ENCODE results near the gene CYP20A1. TPM values are rescaled to one million over a fixed set of nuclear protein-coding genes. Genes with fewer than 3 reads are reported as not detected.

The CYP20A1 gene
- total and polyA plus RNA-seq, 2 experiments from 2014 or later, result 51.2 to 55.0 TPM

GRCh38 chr2:203195331-203196036, 43.3 kb upstream of the CYP20A1 start:
- TF ChIP-seq EZH2 (IDR thresholded peaks at IDR 0.05; ENCODE audit: insufficient read depth, poor library complexity, severe bottlenecking), result no peak
- TF ChIP-seq EZH2phosphoT487 (IDR thresholded peaks at IDR 0.05; ENCODE audit: insufficient read depth, low read depth), result no peak
- Histone ChIP-seq H3K27ac (no peak overlapping the region), H3F3A (ENCODE audit: insufficient read depth) (no peaks in the 10 kb centered on the region; the same call in 1 of the 2 replicates), H3K36me3 (ENCODE audit: low read depth) (peaks cover 48% of the 10 kb centered on the region), H3K4me3 (no peak overlapping the region), H3K4me1 (ENCODE audit: insufficient read depth) (no peaks in the 10 kb centered on the region), H3K9me2 (ENCODE audit: insufficient read depth) (no peaks in the 10 kb centered on the region), H3K27me3 (replicated peaks; ENCODE audit: insufficient read depth) (no peaks in the 10 kb centered on the region), H4K20me1 (ENCODE audit: insufficient read depth) (no peaks in the 10 kb centered on the region), H3K79me2 (ENCODE audit: insufficient read depth) (no peaks in the 10 kb centered on the region), H3K9me3 (ENCODE audit: low read depth) (no peaks in the 10 kb centered on the region), H2AFZ (no peak overlapping the region), H3K4me2 (ENCODE audit: unreplicated experiment) (no peak overlapping the region), H3K9ac (no peak overlapping the region)
- WGBS, 2 experiments (ENCODE audit: low coverage in 1 of 2, low lambda C conversion rate in 2 of 2, missing lambda C conversion rate in 2 of 2), result 65 to 68% methylated on average over 5 of the region's 5 CpGs
- in situ Hi-C loops (cut with MboI), result no loop called here
- peak; percentile 52 for DNase-seq

GRCh38 chr2:203200866-203201265, 38.0 kb upstream of the CYP20A1 start:
- DNase-seq, result no peak
- Histone ChIP-seq H2AFZ (no peak overlapping the region), H3K27me3 (replicated peaks; ENCODE audit: insufficient read depth) (no peaks in the 10 kb centered on the region), H3K4me1 (ENCODE audit: insufficient read depth) (no peaks in the 10 kb centered on the region), H3K4me2 (ENCODE audit: unreplicated experiment) (no peak overlapping the region), H3K9me2 (ENCODE audit: insufficient read depth) (no peaks in the 10 kb centered on the region), H3K36me3 (ENCODE audit: low read depth) (peaks cover 72% of the 10 kb centered on the region), H3K9ac (no peak overlapping the region), H3F3A (ENCODE audit: insufficient read depth) (peaks cover 10% of the 10 kb centered on the region; the same call in 1 of the 2 replicates), H4K20me1 (ENCODE audit: insufficient read depth) (no peaks in the 10 kb centered on the region), H3K79me2 (ENCODE audit: insufficient read depth) (no peaks in the 10 kb centered on the region), H3K4me3 (no peak overlapping the region), H3K27ac (no peak overlapping the region), H3K9me3 (ENCODE audit: low read depth) (no peaks in the 10 kb centered on the region)
- in situ Hi-C loops (cut with MboI), result no loop called here
- TF ChIP-seq EZH2 (IDR thresholded peaks at IDR 0.05; ENCODE audit: insufficient read depth, poor library complexity, severe bottlenecking) (no peak), EZH2phosphoT487 (IDR thresholded peaks at IDR 0.05; ENCODE audit: insufficient read depth, low read depth) (no peak)

- no peaks in the 10 kb centered on the region for H3K4me1 ChIP-seq (ENCODE audit: insufficient read depth)
- no peaks in the 10 kb centered on the region for H3K9me2 ChIP-seq (ENCODE audit: insufficient read depth)
- H3K79me2 ChIP-seq (ENCODE audit: insufficient read depth), result no peaks in the 10 kb centered on the region
- no peak overlapping the region for H3K4me2 ChIP-seq (ENCODE audit: unreplicated experiment)
- no peaks in the 10 kb centered on the region for H3K9me3 ChIP-seq (ENCODE audit: low read depth)
- no peak for DNase-seq
- TF ChIP-seq EZH2 (IDR thresholded peaks at IDR 0.05; ENCODE audit: insufficient read depth, poor library complexity, severe bottlenecking), result no peak
- no peak for TF ChIP-seq EZH2phosphoT487 (IDR thresholded peaks at IDR 0.05; ENCODE audit: insufficient read depth, low read depth)
- 96 to 97% methylated on average over 5 of the region's 5 CpGs for WGBS, 2 experiments (ENCODE audit: low coverage in 1 of 2, low lambda C conversion rate in 2 of 2, missing lambda C conversion rate in 2 of 2)
- H3K27me3 ChIP-seq (replicated peaks; ENCODE audit: insufficient read depth), result no peaks in the 10 kb centered on the region
- peaks cover 71% of the 10 kb centered on the region for H3K36me3 ChIP-seq (ENCODE audit: low read depth)
- in situ Hi-C loops (cut with MboI), result no loop called here
- no peaks in the 10 kb centered on the region for H4K20me1 ChIP-seq (ENCODE audit: insufficient read depth)
- no peak overlapping the region for H2AFZ ChIP-seq
- no peak overlapping the region for H3K9ac ChIP-seq
- no peak overlapping the region for H3K4me3 ChIP-seq
- no peak overlapping the region for H3K27ac ChIP-seq
- H3F3A ChIP-seq (ENCODE audit: insufficient read depth), result peaks cover 10% of the 10 kb centered on the region; the same call in 1 of the 2 replicates
Measured at GRCh38 chr2:203201426-203201825, 37.4 kb upstream of the CYP20A1 start.

GRCh38 chr2:203209538-203209937, 29.3 kb upstream of the CYP20A1 start:
- Histone ChIP-seq H3K4me1 (ENCODE audit: insufficient read depth) (no peaks in the 10 kb centered on the region), H3K4me2 (ENCODE audit: unreplicated experiment) (no peak overlapping the region), H3F3A (ENCODE audit: insufficient read depth) (no peaks in the 10 kb centered on the region), H3K9ac (no peak overlapping the region), H4K20me1 (ENCODE audit: insufficient read depth) (no peaks in the 10 kb centered on the region), H3K79me2 (ENCODE audit: insufficient read depth) (no peaks in the 10 kb centered on the region), H3K9me2 (ENCODE audit: insufficient read depth) (no peaks in the 10 kb centered on the region), H3K27ac (no peak overlapping the region), H3K9me3 (ENCODE audit: low read depth) (no peaks in the 10 kb centered on the region), H3K36me3 (ENCODE audit: low read depth) (peaks cover 47% of the 10 kb centered on the region), H2AFZ (no peak overlapping the region), H3K27me3 (replicated peaks; ENCODE audit: insufficient read depth) (no peaks in the 10 kb centered on the region), H3K4me3 (no peak overlapping the region)
- WGBS, 2 experiments (ENCODE audit: low coverage in 1 of 2, low lambda C conversion rate in 2 of 2, missing lambda C conversion rate in 2 of 2), result 92 to 100% methylated on average over 1 of the region's 1 CpG
- TF ChIP-seq EZH2phosphoT487 (IDR thresholded peaks at IDR 0.05; ENCODE audit: insufficient read depth, low read depth) (no peak), EZH2 (IDR thresholded peaks at IDR 0.05; ENCODE audit: insufficient read depth, poor library complexity, severe bottlenecking) (no peak)
- in situ Hi-C loops (cut with MboI), result no loop called here
- DNase-seq, result peak; percentile 17

All from GM23248 (cell line).